Nephron (organoid): ENCODE results near the gene NLRX1.
"Not testable (repeated sequence)": the region's sequence is repeated elsewhere in the genome, so short reads cannot be mapped to it uniquely, and the experiment has no call there.

ENCODE experiments used
- H3K27ac Mint-ChIP-seq, 3 experiments: 2 replicates each; pipeline ENCODE4 v1.8.0; 2020; ENCODE audit warnings: mixed read lengths in 3 of 3, mild to moderate bottlenecking in 2 of 3, moderate library complexity in 1 of 3
- H3K27me3 Mint-ChIP-seq: 2 replicates; pipeline ENCODE4 v1.8.0; 2021; ENCODE audit warnings: low read depth, mild to moderate bottlenecking, moderate library complexity, mixed read lengths
- H3K36me3 Mint-ChIP-seq: 2 replicates; pipeline ENCODE4 v1.8.0; 2020; ENCODE audit warnings: low read depth, mixed read lengths
- H3K4me1 Mint-ChIP-seq: 2 replicates; pipeline ENCODE4 v1.8.0; 2020; ENCODE audit warnings: mixed read lengths
- H3K4me3 Mint-ChIP-seq, 3 experiments: 2 replicates each; pipeline ENCODE4 v1.8.0; 2020; ENCODE audit warnings: mild to moderate bottlenecking in 3 of 3, mixed read lengths in 3 of 3, moderate library complexity in 2 of 3
- H3K9me3 Mint-ChIP-seq: 2 replicates; pipeline ENCODE4 v1.8.0; 2020; ENCODE audit warnings: mixed read lengths
- TF ChIP-seq, protein P1 (sequence below), 3 experiments: fragments of 200-600 bp; sonication (generic); IDR thresholded peaks; one replicate each; pipeline ENCODE4 v1.5.0; 2021; ENCODE audit warnings: antibody characterized with exemption in 3 of 3; ENCODE audit not compliant: unreplicated experiment in 3 of 3

Gene NLRX1

DNA sequence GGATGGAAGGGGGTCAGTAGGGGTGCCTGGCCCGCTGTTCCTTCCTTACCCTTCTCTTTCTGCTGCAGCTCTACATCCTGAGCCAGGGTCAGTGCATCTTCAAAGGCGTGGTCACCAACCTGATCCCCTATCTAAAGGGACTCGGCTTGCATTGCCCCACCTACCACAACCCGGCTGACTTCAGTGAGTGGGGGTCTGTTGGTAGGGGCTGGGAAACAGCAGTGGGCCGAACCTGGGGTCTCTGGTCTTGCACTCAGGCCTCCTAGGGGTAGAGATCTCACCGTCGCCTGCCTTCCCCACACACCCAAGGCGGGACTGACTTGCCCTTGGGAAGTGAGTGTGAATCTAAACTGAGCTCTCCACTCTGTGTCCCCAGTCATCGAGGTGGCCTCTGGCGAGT lies 12.0 kb upstream of the NLRX1 start:
- Mint-ChIP-seq H3K27me3 (peaks cover 30% of the 10 kb centered on the region), H3K27ac (no peak overlapping the region), H3K4me3 (no peak overlapping the region), H3K4me1 (no peaks in the 10 kb centered on the region), H3K9me3 (no peaks in the 10 kb centered on the region), H3K36me3 (no peaks in the 10 kb centered on the region)
- TF ChIP-seq, protein P1, sequence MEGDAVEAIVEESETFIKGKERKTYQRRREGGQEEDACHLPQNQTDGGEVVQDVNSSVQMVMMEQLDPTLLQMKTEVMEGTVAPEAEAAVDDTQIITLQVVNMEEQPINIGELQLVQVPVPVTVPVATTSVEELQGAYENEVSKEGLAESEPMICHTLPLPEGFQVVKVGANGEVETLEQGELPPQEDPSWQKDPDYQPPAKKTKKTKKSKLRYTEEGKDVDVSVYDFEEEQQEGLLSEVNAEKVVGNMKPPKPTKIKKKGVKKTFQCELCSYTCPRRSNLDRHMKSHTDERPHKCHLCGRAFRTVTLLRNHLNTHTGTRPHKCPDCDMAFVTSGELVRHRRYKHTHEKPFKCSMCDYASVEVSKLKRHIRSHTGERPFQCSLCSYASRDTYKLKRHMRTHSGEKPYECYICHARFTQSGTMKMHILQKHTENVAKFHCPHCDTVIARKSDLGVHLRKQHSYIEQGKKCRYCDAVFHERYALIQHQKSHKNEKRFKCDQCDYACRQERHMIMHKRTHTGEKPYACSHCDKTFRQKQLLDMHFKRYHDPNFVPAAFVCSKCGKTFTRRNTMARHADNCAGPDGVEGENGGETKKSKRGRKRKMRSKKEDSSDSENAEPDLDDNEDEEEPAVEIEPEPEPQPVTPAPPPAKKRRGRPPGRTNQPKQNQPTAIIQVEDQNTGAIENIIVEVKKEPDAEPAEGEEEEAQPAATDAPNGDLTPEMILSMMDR (IDR thresholded peaks at IDR 0.05; ENCODE audit: unreplicated experiment in 3 of 3): no peak

DNA sequence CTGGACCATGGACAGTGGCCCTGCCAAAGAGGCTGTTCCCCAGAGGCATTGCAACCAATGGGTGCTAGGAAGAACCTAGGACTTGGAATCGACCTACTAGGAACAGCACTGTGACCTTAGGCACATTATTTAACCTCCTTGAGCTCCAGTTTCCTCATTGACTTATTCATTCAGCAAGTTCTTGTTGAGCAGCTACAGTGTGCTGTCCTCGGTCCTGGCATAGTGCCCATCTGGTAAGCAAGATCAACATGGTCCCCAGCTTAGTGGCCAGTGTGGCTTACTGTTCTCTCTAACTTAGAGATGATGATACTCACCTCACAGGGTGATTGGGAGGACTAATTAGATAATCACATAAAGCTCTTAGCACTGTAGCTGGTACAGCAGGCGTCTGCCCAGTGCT lies 11.5 kb upstream of the NLRX1 start:
- H3K4me1 Mint-ChIP-seq: no peaks in the 10 kb centered on the region
- H3K27ac Mint-ChIP-seq: no peak overlapping the region
- TF ChIP-seq, protein P1 (IDR thresholded peaks at IDR 0.05; ENCODE audit: unreplicated experiment in 3 of 3): no peak
- H3K9me3 Mint-ChIP-seq: no peaks in the 10 kb centered on the region
- no peak overlapping the region for H3K4me3 Mint-ChIP-seq
- H3K36me3 Mint-ChIP-seq: no peaks in the 10 kb centered on the region
- peaks cover 24% of the 10 kb centered on the region for H3K27me3 Mint-ChIP-seq

DNA sequence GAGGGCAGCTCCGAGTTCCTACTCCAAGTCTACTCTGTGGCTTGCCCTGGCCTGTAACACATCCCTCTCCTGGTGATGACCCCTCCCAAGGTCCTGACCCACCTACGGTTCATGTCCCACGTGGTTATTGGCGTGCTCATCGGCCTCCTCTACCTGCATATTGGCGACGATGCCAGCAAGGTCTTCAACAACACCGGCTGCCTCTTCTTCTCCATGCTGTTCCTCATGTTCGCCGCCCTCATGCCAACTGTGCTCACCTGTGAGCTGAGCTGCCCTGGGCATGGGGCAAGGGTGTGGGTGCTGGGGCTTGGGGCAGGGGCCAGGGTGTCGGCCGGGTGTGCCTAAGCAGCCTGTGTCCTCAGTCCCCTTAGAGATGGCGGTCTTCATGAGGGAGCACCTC lies 10.1 kb upstream of the NLRX1 start:
- Mint-ChIP-seq H3K9me3 (no peaks in the 10 kb centered on the region), H3K4me3 (no peak overlapping the region), H3K27me3 (peaks cover 22% of the 10 kb centered on the region), H3K4me1 (no peaks in the 10 kb centered on the region), H3K27ac (no peak overlapping the region), H3K36me3 (no peaks in the 10 kb centered on the region)
- TF ChIP-seq, protein P1 (IDR thresholded peaks at IDR 0.05; ENCODE audit: unreplicated experiment in 3 of 3): no peak

DNA sequence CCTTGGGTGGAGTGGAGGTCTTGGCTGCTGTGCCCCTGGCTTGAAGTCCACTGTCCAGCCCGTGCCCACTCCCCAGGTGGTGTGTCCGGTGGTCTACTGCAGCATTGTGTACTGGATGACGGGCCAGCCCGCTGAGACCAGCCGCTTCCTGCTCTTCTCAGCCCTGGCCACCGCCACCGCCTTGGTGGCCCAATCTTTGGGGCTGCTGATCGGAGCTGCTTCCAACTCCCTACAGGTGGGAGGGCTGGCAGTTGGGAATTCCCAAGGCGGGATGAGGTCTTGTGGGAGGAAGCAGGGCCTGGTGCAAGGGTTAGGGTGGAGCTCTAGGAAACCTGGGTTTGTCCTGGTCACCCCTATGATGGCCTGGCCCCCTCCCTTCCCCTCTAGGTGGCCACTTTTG lies 8.4 kb upstream of the NLRX1 start:
- Mint-ChIP-seq H3K4me1 (no peaks in the 10 kb centered on the region), H3K27me3 (peaks cover 13% of the 10 kb centered on the region), H3K36me3 (no peaks in the 10 kb centered on the region), H3K4me3 (no peak overlapping the region), H3K9me3 (no peaks in the 10 kb centered on the region), H3K27ac (no peak overlapping the region)
- TF ChIP-seq, protein P1 (IDR thresholded peaks at IDR 0.05; ENCODE audit: unreplicated experiment in 3 of 3): no peak

DNA sequence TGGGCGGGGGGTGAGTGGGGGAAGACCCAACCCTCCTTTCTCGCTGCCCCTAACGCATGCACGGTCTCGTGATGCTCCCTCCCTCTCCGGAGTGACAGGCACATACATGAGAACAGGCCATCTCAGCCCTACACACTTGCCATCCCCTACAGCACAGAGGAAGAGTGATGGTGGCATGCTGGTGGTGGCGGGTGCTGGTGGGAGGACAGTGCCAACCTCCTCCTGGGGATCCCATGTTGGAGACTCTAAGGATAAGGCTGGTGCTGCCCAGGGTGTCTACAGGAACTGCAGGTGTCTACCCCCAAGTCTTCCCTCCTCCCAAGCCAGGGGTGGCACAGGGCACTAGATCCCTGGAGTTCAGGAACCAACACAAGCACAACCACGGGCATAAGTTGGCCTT lies 6.7 kb upstream of the NLRX1 start:
- H3K36me3 Mint-ChIP-seq: no peaks in the 10 kb centered on the region
- H3K9me3 Mint-ChIP-seq: no peaks in the 10 kb centered on the region
- TF ChIP-seq, protein P1 (IDR thresholded peaks at IDR 0.05; ENCODE audit: unreplicated experiment in 3 of 3): no peak
- H3K27me3 Mint-ChIP-seq: peaks cover 7% of the 10 kb centered on the region
- H3K4me3 Mint-ChIP-seq: no peak overlapping the region
- no peak overlapping the region for H3K27ac Mint-ChIP-seq
- H3K4me1 Mint-ChIP-seq: no peaks in the 10 kb centered on the region

DNA sequence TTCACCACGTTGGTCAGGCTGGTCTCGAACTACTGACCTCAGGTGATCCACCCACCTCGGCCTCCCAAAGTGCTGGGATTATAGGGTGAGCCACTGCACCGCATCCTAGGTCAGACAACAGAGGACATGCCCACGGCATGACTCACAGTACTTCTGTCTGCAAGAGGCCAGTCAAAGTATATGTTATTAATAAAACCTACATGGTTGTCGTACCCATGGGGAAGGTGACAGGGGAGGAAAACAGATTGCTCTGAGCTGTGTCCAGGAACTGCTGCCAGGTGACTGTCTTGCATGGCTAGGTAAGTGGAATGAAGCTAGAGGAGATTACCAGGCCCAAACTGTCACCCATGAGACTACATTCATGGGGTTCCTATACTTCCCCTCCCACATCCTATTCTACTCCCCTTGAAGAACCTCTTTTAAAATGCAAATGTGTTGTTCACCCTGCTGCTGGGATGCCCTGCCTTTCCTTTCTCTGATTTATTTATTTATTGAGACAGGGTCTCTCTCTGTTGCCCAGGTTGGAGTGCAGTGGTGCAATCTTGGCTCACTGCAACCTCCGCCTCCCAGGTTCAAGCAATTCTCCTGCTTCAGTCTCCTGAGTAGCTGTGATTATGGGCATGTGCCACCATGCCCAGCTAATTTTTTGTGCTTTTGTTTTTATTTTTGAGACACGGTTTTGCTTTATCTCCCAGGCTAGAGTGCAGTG lies 2.0 kb upstream of the NLRX1 start:
- Mint-ChIP-seq H3K4me3 (peak overlapping the region in 2 of 3 experiments; percentile 10 to 56), H3K4me1 (no peaks in the 10 kb centered on the region), H3K27me3 (peaks cover 7% of the 10 kb centered on the region), H3K36me3 (no peaks in the 10 kb centered on the region), H3K27ac (peak overlapping the region; percentile 54 to 56 (median 55)), H3K9me3 (no peaks in the 10 kb centered on the region)
- TF ChIP-seq, protein P1 (IDR thresholded peaks at IDR 0.05; ENCODE audit: unreplicated experiment in 3 of 3): no peak

DNA sequence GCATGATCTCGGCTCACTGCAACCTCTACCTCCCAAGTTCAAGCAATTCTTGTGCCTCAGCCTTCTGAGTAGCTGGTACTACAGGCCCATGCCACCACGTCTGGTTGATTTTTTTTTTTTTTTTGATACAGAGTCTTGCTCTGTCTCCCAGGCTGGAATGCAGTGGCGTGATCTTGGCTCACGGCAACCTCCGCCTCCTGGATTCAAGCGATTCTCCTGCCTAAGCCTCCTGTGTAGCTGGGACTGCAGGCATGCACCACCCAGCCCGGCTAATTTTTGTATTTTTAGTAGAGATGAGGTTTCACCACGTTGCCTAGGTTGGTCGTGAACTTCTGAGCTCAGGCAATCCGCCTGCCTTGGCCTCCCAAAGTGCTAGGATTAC lies 1.5 kb upstream of the NLRX1 start:
- H3K4me1 Mint-ChIP-seq, H3K9me3 Mint-ChIP-seq, H3K27me3 Mint-ChIP-seq, H3K36me3 Mint-ChIP-seq: not testable (repeated sequence)
- Mint-ChIP-seq H3K4me3 (peak overlapping the region in 2 of 3 experiments; percentile 15 to 56), H3K27ac (peak overlapping the region in 2 of 3 experiments; percentile 54 to 55)
